T-helper 22 cell (primary cell): ENCODE data around the gene RETREG2.

Source experiments
- DNase-seq: peaks from one replicate; pipeline ENCODE4 v3.0.0-alpha.2; 2020; ENCODE audit warnings: low read depth

RETREG2 gene

DNA sequence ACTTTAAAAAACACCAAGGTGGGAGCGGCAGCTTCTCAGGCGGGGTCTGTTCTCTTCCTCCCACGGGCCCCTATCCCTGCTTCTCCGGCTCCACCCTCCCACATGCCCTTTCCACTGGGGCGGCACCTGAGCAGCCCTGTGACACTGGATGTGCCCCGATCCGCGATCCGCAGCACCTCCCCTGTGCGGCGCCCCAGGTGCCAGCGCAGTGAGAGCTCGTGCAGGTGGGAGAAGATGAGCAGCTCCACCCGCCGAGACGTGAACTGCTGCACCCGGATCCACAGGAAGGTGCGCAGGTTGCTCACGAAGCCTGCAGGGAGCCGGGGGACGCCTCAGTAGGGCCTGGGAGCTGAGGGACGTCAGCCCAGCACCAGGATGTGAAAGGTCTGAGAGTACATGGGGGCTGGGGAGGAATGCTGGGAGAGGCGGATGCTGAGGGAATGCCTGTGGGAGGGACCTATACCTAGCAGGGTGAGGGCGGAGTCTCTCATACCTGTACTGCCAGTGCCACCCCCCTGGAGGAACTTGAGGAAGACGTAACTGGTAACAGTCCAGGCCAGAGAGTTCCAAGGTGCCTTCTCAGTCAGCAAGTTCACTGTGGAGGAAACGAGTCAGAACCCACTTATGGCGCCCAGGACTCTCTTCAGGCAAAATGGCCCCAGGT lies 37.9 kb downstream of the RETREG2 start:
- DNase-seq: no peak

DNA sequence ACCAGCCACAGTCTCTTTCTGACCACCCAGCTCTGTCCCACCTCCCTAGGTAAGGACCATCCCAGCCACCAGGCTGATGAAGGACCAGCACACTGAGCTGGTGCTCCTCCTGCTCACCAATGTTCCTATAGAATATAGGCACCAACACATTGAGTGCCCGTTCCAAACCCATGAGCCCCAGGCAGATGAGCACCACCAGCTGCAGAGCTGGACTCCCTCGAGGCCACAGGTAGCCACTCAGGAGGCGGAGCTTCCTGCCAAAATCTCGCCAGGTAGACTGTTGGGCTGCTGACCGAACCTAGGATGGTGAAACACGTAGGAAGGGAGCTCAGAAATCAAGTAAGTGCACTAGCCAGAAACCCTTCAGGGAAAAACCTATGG lies 38.5 kb downstream of the RETREG2 start:
- no peak for DNase-seq

DNA sequence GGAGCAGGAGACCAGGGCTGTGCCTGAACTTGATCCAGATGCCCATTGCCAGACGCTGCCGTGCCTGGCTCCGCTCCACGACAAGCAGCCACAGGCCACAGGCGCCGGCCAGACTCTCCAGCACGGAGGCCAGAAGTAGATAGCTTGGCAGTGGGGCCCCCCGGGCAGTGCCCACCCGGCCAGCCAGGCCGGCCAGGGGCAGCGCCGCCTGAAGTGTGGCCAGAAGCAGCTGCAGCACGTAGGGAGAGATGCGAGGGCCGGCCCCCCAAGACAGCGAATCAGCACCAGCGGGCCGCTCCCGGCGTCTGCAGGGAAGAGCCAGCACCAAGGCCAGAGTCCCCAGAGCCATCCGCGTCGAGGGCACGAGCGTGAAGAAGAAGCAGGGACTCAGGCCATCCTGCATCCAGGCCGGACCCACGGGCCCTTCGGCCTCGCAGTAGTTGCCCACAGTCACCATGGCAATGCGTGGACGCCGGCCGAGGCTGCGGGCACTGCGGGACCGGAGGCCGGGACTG lies 40.2 kb downstream of the RETREG2 start:
- DNase-seq: no peak

DNA sequence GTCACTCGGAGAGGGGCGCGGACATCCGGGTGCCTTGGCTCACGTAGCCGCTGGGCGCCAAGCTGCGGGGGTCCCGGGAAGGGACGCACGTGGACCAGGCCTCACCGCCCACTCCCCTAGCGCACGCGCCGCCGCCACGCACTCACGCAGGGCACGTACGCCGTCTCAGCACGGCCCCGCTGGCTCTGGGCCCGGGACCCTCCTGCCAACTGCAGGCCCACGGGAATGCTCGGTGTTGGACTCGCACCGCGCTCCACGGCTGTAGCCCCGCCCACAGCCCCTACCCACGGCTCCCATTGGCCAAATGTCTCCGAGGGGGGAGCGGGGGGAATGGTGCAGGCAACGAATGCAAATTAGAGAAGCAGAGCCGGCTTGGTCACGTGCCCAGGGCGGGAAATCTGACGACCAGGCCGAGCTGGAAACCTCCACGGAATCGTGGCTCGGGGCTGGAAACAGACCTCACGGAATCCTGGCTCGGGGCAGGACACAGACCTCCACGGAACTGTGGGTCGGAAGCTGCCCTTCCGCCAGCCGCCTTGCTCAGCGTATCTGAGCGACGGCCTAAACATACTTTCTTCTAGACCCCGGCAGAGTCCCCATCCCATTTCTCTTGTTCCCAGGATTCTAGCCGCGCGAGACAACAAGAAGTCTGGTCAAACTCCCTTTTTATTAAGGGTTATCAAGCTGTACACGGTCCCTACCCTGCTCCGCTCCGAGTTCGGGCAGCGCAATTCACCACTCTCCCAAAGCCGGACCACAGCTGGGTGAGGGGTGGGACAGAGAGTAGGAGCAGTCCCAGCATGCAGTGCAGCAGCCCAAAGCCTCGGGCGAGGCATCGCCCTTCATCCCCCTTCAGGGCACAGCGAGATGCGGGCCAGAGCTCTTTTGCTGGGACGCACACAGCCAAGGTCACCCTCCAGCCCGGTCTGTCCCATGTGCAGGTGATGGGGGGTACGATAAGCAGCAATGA lies 40.9 kb downstream of the RETREG2 start, which contains the start of gene ABCB6:
TSS of gene ABCB6 (minus strand) at position 227 of the 970 bp plus-strand sequence. CDS start 285 bp downstream, outside the sequence.
- peak; percentile 83 for DNase-seq

DNA sequence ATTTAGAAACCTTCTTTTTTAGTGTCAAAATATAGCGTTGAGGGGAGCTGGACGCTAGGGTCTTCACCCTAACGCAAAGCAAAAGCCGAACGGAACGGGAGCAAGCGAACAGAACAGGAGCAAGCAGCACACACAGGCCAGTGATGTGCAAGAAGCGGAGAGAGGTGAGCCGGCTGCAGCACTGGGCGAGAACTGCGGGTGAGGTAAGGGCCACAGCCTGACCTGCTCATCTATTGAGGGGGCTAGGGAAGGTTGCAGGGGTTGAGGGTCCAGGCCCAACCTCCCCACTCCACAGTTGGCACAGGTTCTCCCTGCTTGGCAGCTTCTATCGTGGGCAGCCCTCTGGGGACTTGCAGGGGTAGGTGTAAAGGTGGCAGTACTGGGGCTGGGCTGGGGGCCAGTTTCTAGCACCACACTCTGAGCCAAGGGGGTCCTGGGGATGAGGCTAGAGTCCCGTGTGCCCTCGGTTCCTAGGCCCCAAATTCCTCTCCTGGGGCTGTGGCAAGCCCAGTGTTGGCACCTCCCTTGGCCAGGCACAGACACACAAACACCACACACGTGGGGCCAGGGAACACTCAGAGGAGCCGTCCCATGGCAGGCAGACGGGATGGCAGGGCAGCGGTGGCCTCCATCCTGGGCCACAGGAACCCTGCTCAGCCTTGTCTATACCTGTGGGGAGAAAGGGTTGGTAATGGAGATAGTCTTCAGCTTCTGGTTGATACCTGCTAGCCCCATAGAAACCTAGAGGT lies 41.9 kb downstream of the RETREG2 start:
- DNase-seq: no peak

DNA sequence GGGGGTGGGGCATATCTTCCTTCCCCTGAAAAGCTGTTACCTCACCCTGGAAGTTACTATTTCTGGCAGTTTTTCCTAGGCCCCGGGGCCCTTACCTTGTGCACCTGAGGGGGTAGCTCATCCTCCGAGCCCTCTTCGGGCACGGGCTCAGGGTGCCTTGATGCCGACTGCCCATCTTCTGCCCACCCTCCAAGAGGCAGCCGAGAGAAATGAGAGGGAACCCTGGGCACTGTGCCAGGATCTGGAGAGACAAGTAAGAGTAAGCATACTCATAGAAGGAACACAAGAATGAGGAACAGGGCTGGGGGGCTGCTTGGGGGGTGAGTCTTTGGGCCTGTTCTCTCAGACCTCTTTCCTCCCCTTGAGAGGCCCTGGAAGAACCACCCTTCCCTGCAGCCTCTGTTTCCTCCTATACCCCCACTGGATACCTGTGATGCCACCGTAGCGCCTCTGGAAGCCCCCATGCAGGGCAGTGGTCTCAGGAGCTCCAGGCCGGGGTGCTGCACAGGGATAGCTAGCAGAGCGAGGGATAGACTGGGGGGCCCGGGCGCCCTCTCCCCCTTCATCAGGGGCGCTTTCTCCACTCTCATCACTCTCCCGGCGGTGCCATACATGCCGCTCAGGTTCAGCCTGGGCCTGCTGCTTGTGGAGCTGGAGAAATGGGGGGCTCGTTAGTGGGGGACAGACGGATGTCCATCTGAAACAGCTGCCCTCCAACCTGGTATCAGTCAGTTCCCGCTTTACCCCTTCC lies 42.8 kb downstream of the RETREG2 start:
- no peak for DNase-seq

DNA sequence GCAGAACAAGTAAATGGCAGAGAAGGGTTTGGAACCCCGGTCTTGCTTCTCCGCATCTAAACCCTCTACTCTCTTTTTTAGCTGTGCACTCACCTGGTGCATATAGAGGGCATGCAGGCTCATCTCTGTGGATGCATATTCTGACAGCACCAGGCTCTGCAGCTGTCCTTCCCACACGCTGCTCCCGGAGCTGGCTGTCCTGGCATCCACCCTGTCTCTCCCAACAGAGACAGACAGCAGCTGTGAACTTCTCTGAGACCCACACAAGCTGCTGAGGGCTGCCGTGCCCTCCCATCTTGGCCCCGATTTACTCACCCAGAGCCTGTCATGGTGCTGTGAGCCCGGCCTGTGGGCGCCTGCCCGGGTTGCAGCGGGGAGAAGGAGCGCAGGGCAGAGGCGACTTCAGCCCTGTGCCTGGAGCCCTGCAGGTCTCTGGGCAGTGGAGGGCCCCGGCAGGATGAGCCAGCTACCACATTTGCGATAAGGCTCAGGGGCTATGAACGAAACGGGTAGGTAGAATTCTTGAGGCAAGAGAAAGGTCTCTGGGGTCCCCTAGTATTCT lies 44.0 kb downstream of the RETREG2 start:
- no peak for DNase-seq

DNA sequence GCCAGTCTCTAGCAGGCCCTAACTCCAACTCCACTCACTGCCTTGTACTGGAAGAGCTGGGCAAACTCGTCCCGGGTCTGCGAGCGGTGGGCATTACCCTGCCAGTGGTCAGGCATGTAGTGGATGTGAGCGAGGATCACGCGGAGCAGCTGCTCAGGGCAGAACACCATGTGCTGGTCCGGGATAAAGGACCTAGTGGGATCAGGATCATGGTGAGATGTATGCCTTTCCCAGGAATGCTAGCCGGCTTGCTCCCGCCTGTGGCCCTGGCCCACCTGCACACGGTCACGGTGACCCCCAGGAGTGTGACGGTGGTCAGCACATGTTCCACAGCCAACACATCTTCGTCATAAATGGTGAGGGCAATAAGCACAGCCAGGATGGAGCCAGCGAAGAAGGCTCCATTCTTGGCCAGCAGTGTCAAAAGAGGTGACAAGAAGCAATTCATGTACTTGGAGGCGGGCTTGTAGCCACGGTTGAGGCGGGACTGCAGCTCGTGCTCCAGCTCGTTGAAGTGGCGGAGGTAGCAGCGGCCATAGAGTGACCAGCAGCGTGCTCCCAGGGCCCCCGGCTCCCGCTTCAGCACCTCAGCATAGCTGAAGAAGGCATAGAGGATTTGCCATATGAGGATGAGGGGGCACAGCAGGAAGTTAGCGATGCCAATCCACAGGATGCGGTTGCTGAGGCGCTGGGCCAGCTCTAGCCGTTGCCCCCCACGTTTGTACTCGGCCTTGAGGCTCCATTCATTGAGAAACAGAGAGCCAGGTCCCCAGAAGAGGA lies 45.9 kb downstream of the RETREG2 start:
- no peak for DNase-seq

DNA sequence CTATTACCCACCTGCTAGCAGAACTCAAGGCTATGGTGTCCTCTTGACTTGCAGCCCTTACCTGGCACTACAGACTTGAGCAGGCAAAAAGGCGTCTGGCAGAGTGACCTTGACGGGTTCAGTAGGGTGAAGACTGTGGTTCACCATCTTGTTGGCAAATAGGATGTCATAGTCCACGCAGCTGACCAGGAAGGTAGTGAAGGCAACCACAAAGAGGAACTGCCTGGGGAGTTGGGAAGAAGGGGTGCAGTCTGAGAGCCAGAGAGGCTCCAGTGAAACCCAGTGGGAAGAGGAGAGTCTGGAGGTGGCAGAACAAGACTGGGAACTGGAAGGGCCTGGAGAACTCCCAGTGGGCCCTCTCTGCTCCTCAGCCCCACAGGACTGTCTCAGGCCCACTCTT lies 47.3 kb downstream of the RETREG2 start:
- DNase-seq: no peak

DNA sequence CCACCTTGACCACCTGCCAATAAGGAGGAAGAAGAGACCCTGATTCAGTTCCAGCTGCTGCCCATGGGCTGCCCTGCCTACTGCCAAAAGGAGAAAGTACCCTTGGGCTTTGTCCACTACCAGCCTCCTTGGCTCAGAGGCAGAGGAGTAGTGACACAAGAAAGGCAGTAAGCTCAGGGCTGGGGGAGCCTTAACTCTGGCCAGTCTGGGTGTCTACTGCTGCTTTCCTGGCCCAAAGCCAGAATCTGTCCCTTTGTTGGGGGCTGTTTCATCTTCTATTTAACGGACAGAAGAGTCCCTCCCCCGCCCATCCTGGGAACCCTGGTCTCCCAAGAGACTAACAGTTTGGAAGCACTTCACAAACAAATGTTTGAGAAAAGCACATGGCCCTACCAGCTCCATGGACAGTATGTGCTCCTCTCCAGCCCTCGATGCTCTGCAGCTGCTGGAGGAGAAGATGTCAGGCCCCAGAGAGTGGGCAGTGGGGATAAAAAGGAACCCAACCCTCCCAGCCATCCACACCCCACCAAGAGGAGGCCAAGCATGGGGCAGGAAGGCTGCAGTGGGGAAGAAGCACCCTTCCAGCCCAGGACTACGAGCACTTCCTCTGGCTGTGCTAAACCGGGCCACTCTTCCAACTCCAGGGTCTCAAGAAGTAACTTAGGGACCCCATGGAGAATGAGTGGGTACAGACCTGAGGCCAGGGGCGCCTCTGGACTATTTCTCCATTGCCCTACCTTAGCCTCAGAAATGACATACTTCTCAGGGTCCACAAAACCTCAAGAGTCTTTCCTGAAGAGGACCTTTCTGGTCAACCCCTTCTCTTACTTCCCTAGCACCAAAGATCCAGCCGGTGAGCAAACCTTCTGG lies 50.2 kb downstream of the RETREG2 start:
- no peak for DNase-seq

DNA sequence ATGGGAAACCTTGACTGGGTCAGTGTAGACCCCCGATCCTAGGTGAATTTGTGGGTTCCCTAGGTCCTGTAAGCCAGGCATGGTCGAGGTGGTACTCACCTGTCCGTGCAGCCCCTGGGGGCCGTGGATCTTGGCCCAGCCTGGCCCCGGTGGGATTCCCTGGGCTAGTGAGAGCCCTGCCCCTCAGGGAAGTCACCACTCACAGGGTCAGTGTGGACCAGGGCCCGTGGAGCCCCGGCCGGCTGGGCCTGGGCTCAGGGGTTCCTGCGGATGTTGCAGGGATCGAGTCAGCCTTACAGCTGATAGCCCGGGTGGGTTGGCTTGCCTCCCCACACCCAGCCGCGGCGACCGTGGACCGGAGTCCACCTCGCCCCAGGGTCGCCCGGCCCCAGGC lies 50.8 kb downstream of the RETREG2 start:
- DNase-seq: no peak

DNA sequence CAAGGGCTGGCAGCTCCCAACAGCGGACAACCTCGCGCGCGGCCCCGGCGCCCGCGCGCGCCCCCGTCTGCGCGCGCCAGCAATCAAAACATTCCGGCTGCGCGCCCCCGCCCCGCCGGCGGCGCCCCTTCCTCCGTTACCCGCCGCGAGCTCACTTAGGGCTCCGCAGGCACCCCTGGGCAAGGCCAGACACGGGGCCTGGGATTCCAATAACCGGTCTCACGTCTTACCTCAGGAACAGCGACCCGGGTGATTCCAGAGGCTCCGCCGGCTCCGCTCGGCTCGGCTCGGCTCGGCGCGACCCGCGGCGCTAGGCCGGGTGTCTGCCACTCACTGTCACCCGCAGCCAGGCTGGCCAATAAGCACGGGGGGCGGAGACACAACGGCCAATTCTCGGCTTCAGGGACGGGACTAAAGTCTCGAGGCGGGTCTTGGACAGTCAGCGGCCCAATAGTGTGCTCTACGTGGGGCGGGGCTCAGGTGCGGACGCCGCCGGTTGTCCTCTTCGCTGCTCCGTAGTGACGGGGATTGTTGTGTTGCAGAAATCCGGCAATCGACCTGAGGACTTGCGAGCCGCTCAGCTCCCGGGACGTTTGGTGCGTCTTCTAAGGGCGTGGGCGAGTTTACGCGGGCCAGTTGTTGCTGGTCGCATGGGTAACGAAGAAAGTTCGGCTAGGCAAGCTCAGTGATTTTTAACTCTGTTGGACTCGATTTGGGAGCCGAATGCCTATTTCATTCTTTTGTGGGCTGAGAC lies 51.4 kb downstream of the RETREG2 start, which contains the start of the genes ANKZF1 and ATG9A:
TSS of gene ANKZF1 (plus strand) at position 502 of the 754 bp plus-strand sequence. CDS start 452 bp downstream, outside the sequence.
TSS of gene ATG9A (minus strand) at position 332 of the 754 bp plus-strand sequence. CDS start 1,612 bp downstream, outside the sequence.
- peak; percentile 98 for DNase-seq

DNA sequence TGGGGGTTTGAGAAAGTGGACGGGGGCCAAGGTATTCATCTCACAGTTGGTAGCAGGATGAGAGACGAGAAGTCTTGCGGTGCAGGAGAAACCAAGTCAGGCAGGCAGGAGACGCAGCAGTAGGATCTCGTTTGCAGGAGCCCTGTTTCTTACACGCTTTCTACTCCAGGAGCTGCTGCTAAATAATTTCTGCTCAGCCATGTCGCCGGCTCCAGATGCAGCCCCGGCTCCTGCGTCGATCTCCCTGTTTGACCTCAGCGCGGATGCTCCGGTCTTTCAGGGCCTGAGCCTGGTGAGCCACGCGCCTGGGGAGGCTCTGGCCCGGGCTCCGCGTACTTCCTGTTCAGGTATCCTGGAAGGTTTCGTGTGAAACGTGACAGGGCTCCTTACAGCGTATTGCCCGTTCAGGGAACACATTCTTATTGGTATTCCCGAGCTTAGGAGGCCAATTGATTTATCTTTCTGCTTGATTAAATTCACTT lies 52.0 kb downstream of the RETREG2 start:
- DNase-seq: no peak

DNA sequence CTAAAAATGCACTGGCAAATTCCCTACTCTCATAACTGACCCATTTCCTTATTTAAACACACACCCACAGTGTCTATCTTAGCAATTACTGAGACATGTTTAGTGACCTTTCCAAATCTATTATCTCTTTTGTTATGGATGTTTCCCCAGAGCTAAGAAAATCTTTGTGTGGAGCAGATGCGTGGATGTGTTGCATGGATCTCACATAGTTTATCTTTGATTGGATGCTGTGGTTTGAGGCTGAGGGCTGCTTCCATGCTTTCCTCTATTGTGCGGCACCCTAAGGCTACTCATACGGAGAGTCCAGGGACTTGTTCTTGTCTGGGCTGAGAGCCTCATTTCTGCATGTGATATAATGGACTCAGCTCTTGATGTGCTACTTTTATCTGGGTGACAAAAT lies 56.3 kb downstream of the RETREG2 start:
- no peak for DNase-seq
